Right cardiac atrium (tissue), 5 donors: ENCODE results near the gene IRX4. TPM values are rescaled to one million over a fixed set of nuclear protein-coding genes. Genes with fewer than 3 reads are reported as not detected.

Source experiments
- ATAC-seq, 2 donors: fragments of 200-7000 bp; cut with Tn5 transposase; one replicate each; pipeline versions ENCODE4 v1.8.0 to v1.9.1; 2020; ENCODE audit warnings: moderate library complexity in 2 of 2, mild to moderate bottlenecking in 1 of 2
- DNase-seq, 3 donors: peaks; one replicate each; pipeline ENCODE4 v3.0.0-alpha.2; 2020
- H3K27ac ChIP-seq: one replicate; pipeline ENCODE4 v1.5.1; 2013; ENCODE audit warnings: mild to moderate bottlenecking, low read length, control low read depth, moderate library complexity
- H3K27me3 ChIP-seq: one replicate; pipeline ENCODE4 v1.6.1; 2013; ENCODE audit not compliant: control insufficient read depth, insufficient read depth
- H3K4me1 ChIP-seq: one replicate; pipeline ENCODE4 v1.6.1; 2013; ENCODE audit warnings: low read length; ENCODE audit not compliant: control insufficient read depth, insufficient read depth
- H3K4me3 ChIP-seq: one replicate; pipeline ENCODE4 v1.5.1; 2013; ENCODE audit warnings: low read length, control low read depth
- H3K9me3 ChIP-seq: one replicate; pipeline ENCODE4 v1.6.1; 2013; ENCODE audit warnings: low read length; ENCODE audit not compliant: control insufficient read depth
- WGBS: extraction: QIAGEN DNeasy Blood & Tissue Kit; methylation state at CpG from one replicate; pipeline ENCODE4 v1.1.7; 2013; 5-methylcytosine and 5-hydroxymethylcytosine counted together
- intact Hi-C, 4 donors: fragments of 100-400 bp; cut with DNase I; formaldehyde crosslinking; loops; one replicate each; pipeline versions ENCODE4 v1.11.0 to v1.14.0; 2022 to 2023
- polyA plus RNA-seq: library from polyadenylated mRNA; stranded (reverse); fragments of 200-250 nt; gene quantifications from one replicate; pipeline ENCODE4 v1.2.3, GENCODE V29; 2013
- total RNA-seq, 4 donors: library from RNA; stranded (reverse); fragmentation: NEBNext Ultra II Directional; extraction: Animal tissue kit (Norgen Biotek cat#: 25700); gene quantifications; one replicate each; pipeline ENCODE4 v1.2.1, GENCODE V29; 2021
- donor health status: healthy with polysubstance abuse.
- donor health status: DM: no; HTN: yes; CAD: no.
- donor health status: DM: no; HTN: no; CAD: no.
- donor health status: DM: no; HTN: yes; CAD: no; lungs with severe emphysema.
- donor health status: DM: yes; HTN: yes; CAD: no.

The IRX4 gene
- total and polyA plus RNA-seq, 5 donors = 0.21 TPM; not detected in 4

DNA sequence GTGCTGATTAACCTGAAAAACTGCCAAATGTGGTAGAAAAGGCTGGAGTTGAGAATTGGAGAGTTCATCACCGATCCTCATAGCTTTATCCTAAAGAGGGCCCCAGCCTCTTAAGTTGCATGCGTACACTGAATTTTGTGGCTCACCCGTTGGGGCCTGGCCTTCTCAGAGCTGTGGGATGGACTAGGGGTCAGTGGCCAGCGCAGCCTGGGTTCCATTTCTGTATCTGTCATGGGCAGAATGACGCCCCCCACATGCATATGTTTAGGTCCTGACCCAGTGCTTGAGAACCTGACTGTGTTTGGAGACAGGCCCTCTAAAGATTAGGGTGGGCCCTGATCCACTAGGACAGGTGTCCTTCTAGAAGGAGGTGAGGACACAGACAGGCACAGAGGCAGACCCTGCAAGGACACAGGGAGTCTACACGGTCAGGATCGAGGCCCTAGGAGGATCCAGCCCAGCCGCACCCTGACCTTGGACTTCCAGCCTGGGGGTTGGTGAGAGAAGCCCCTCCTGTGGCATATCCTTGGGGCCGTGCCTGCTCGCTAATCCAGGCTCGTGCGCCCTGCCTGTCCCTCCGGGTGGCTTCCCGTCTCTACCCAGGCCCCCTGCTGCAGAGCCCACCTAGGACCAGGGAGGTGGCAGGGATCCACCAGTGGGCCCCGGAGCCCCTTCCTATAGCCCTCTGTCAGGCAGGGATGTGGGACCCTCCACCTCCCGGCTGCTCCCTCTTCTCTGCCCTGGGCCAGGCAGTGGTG is 49.3 kb downstream of the IRX4 start:
- Histone ChIP-seq H3K27ac (no peak overlapping the region), H3K4me3 (no peak overlapping the region), H3K4me1 (no peaks in the 10 kb centered on the region), H3K27me3 (no peaks in the 10 kb centered on the region), H3K9me3 (no peaks in the 10 kb centered on the region)
- 86% methylated on average over 16 of the region's 16 CpGs for WGBS
- no peak for DNase-seq
- ATAC-seq = peak in 1 of 2 donors; percentile 17
- intact Hi-C loops = no loop called here

DNA sequence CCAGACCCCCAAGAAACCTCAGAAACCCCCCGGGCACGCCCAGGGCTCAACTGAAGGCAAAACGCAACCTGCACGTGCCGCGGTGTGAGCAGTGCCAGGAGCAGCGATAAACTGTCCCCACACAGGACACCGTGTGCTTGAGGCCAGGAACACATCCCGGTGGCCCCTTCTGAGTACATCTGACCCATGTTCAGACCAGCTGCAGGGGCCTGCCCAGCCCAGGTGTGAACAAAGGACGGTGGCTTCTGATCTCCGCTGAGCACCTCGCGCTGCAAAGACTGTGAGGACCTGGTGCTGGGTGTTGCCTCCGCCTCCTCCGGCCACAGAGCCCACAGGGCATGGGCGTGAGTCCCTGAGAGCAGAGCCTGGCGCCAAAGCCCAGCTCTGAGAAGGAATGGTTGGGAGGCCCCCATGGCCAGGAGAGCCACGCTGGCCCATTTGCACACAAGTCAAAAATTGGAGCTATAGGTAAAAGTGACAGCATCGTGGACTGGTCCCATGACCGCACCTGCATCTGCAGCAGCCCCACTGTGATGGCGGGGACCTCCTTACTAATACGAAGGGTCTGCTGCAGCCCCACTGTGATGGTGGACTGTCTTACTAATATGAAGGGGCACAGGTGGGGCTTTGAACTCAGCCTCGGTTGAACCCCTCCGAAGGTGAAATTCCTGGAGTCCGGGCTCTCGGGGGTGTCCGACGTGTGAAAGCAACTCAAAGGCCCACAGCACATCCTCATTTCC is 50.0 kb downstream of the IRX4 start:
- no peaks in the 10 kb centered on the region for H3K4me1 ChIP-seq
- intact Hi-C loops = no loop called here
- H3K4me3 ChIP-seq = no peak overlapping the region
- H3K27me3 ChIP-seq = no peaks in the 10 kb centered on the region
- 79% methylated on average over 28 of the region's 28 CpGs for WGBS
- no peak overlapping the region for H3K27ac ChIP-seq
- ATAC-seq (no peak), DNase-seq (no peak)
- H3K9me3 ChIP-seq = no peaks in the 10 kb centered on the region

DNA sequence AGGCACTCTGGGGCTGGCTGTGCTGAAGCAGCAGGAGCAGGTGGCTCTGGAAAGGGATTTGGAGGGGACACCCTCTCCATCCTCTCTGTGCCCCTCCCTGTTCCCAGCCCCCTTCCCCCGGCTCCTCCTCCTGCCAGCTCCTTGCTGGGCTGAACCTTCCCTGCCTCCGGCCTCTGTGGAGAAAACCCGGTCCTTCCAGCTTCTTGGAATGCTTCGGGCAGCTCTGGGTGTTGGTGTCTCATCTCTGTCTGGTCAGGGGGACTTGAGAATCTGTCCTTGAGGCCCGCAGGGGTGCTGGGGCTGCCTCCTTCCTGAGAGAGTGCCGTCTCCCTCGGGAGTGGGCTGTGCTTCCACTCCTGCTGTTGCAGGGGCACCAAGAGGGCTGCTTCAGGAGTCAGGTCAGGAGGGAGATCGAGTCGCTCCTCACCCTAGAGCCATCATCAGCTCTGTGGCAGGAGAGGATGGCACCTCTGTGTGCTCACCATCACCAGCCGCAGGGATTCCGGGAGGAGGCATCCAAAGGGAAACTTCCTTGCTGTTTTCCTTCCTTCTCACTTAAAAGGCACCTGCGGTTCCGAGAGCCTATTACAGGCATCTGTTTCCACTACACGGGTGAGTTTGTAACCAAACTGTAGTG is 50.9 kb downstream of the IRX4 start:
- H3K4me1 ChIP-seq = no peaks in the 10 kb centered on the region
- 46% methylated on average over 14 of the region's 14 CpGs for WGBS
- no peaks in the 10 kb centered on the region for H3K27me3 ChIP-seq
- no peaks in the 10 kb centered on the region for H3K9me3 ChIP-seq
- H3K27ac ChIP-seq = no peak overlapping the region
- ATAC-seq = no peak
- intact Hi-C loops = no loop called here
- peak in 1 of 3 donors; percentile 35 for DNase-seq
- H3K4me3 ChIP-seq = no peak overlapping the region

DNA sequence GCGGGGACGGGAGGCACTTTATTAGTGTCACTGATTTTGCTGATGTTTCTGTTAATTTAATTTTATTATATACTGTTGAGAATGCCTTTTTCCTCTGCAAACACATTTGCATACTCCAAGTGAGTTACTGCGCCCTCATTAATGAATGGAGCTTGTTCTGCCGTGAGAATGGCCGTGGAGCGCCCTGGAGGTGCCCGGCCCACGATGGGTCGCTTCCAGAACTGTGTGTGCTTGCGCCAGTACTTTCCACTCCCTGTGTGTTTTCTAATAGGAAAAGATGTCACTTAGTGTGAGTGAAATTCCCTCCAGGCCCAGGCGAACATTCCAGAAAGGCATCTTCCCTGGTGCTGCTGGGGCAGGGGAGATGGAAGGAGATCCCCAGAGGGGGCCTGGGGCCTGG is 51.5 kb downstream of the IRX4 start:
- no peak overlapping the region for H3K4me3 ChIP-seq
- no peak overlapping the region for H3K27ac ChIP-seq
- H3K9me3 ChIP-seq = no peaks in the 10 kb centered on the region
- ATAC-seq = no peak
- H3K4me1 ChIP-seq = no peaks in the 10 kb centered on the region
- DNase-seq = no peak
- no peaks in the 10 kb centered on the region for H3K27me3 ChIP-seq
- WGBS = 89% methylated on average over 11 of the region's 11 CpGs
- intact Hi-C loops = no loop called here

DNA sequence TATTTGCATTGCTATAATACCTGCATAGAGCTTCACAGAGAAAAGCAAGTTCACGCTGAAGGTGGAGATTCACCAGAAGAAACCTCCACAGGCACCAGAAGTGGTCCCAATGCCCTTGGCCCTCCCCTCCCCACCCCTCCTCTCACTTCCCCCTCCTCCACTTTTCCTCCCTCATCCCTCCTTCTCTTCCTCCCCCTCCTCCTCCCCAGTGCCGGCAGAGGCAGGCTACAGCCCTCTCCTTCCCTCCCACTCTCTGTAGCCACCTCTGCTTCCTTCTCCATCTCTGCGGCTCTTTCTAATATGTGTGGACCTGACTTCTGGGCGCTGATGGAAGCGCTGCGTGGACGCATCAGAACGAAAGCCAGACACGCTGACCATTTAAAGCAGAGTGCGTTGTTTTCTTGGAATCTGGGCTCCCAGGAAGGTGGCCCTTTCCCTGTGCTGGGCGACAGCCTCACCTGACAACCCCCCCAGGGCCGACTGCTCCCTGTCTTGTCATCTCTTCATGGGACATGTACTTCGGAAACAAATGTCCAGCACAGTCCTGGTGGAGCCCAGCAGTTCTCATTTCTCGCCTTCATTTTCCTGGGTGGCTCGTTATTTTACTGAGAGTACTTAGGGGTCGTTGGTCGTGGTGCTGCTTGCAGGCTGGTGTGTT is 52.0 kb downstream of the IRX4 start:
- WGBS = 79% methylated on average over 17 of the region's 17 CpGs
- H3K9me3 ChIP-seq = no peaks in the 10 kb centered on the region
- intact Hi-C loops = no loop called here
- no peak overlapping the region for H3K4me3 ChIP-seq
- no peaks in the 10 kb centered on the region for H3K27me3 ChIP-seq
- H3K4me1 ChIP-seq = no peaks in the 10 kb centered on the region
- no peak for ATAC-seq
- no peak overlapping the region for H3K27ac ChIP-seq
- no peak for DNase-seq

DNA sequence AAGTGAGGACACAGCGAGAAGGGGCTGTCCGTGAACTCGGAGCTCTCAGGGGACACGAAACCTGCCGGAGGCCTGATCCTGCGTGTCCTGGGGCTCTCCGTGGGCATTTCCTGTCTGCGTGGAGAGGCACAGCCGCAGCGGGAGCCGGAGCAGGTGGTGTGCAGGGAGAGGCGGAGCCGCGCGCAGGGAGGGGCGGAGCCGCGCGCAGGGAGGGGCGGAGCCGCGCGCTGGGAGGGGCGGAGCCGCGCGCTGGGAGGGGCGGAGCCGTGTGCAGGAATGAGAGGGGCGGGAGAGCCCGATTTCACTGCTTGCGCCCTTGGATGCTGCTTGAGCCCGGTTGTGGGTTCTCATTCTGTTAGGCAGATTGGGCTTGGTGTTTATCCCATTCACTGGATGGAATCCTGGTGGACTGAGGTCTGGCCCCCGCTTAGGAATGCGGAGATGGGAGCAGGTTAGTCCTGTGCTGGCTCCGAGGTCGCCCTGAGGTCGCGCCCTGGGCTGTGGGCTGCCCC is 54.8 kb downstream of the IRX4 start:
- 58% methylated on average over 39 of the region's 39 CpGs for WGBS
- H3K4me3 ChIP-seq = no peak overlapping the region
- ATAC-seq = peak in 1 of 2 donors; percentile 26
- intact Hi-C loops = no loop called here
- no peaks in the 10 kb centered on the region for H3K9me3 ChIP-seq
- no peaks in the 10 kb centered on the region for H3K4me1 ChIP-seq
- H3K27ac ChIP-seq = no peak overlapping the region
- no peak for DNase-seq
- H3K27me3 ChIP-seq = no peaks in the 10 kb centered on the region

Other genes starting within 250 kb of the IRX4 start
- gene MRPL36, start 83.1 kb downstream of the IRX4 start, total RNA-seq = 10 to 100 TPM; 40.8 to 51.3 (median 48.1) TPM
- 104 TPM for gene MRPL36, start 83.1 kb downstream of the IRX4 start, polyA plus RNA-seq
- gene NDUFS6, start 81.5 kb downstream of the IRX4 start, total RNA-seq = 10 to 100 TPM; 64.1 to 90.1 (median 76.8) TPM
- 216 TPM for gene NDUFS6, start 81.5 kb downstream of the IRX4 start, polyA plus RNA-seq